Measurements from ENCODE around the gene CRHR1.

CRHR1 gene

GRCh38 chr17:45821147-45821546 is 37.0 kb downstream of the CRHR1 start:
- Histone ChIP-seq H3K79me2 (ENCODE audit: control insufficient read depth, insufficient read depth, low read length, poor library complexity) (no peaks in the 10 kb centered on the region), H3K9ac (ENCODE audit: low read length) (no peak overlapping the region), H4K8ac (ENCODE audit: low read depth, low read length) (no peak overlapping the region), H3K36me3 (ENCODE audit: control insufficient read depth in 1 of 2, insufficient read depth in 2 of 2, low read length in 2 of 2) (no peaks in the 10 kb centered on the region), H3K18ac (ENCODE audit: low read length) (no peak overlapping the region), H4K91ac (ENCODE audit: low read depth, low read length) (no peak overlapping the region), H3K23ac (ENCODE audit: low read length) (no peak overlapping the region), H2BK12ac (ENCODE audit: low read length) (no peak overlapping the region), H3K79me1 (ENCODE audit: low read length) (no peaks in the 10 kb centered on the region), H2AK5ac (ENCODE audit: low read length) (no peak overlapping the region), H3K4me3 (ENCODE audit: low read depth, low read length) (no peak overlapping the region), H3K27me3 (ENCODE audit: insufficient read depth, low read length) (no peaks in the 10 kb centered on the region), H3K14ac (ENCODE audit: low read length) (no peak overlapping the region), H3K4me1 (ENCODE audit: control insufficient read depth in 1 of 2, insufficient read depth in 2 of 2, low read length in 2 of 2) (no peaks in the 10 kb centered on the region), H3K9me3 (ENCODE audit: insufficient read depth, low read depth, low read length) (peaks cover 2% of the 10 kb centered on the region), H2BK120ac (ENCODE audit: insufficient read depth, low read length, poor library complexity) (no peak overlapping the region), H3K4me2 (ENCODE audit: low read length) (no peak overlapping the region), H3K4ac (ENCODE audit: low read depth, low read length) (no peak overlapping the region), H2AFZ (ENCODE audit: insufficient read depth, low read length, poor library complexity) (no peak overlapping the region), H3K27ac (ENCODE audit: low read depth, low read length) (no peak overlapping the region), H4K12ac (ENCODE audit: low read depth, low read length) (no peak overlapping the region), H2BK5ac (ENCODE audit: low read depth, low read length, poor library complexity) (no peak overlapping the region)
- no CpG with 5 or more reads among the region's 9 CpGs for WGBS (ENCODE audit: extremely low coverage, insufficient coverage, insufficient read length)
- DNase-seq = no peak

- H2BK120ac ChIP-seq (ENCODE audit: insufficient read depth, low read length, poor library complexity) = no peak overlapping the region
- no peaks in the 10 kb centered on the region for H3K36me3 ChIP-seq (ENCODE audit: control insufficient read depth in 1 of 2, insufficient read depth in 2 of 2, low read length in 2 of 2)
- H3K79me2 ChIP-seq (ENCODE audit: control insufficient read depth, insufficient read depth, low read length, poor library complexity) = no peaks in the 10 kb centered on the region
- H3K4me3 ChIP-seq (ENCODE audit: low read depth, low read length) = no peak overlapping the region
- H2AK5ac ChIP-seq (ENCODE audit: low read length) = no peak overlapping the region
- no peak for DNase-seq
- no peaks in the 10 kb centered on the region for H3K4me1 ChIP-seq (ENCODE audit: control insufficient read depth in 1 of 2, insufficient read depth in 2 of 2, low read length in 2 of 2)
- H2BK12ac ChIP-seq (ENCODE audit: low read length) = no peak overlapping the region
- H3K4ac ChIP-seq (ENCODE audit: low read depth, low read length) = no peak overlapping the region
- H3K4me2 ChIP-seq (ENCODE audit: low read length) = no peak overlapping the region
- no peak overlapping the region for H4K91ac ChIP-seq (ENCODE audit: low read depth, low read length)
- H3K18ac ChIP-seq (ENCODE audit: low read length) = no peak overlapping the region
- H3K23ac ChIP-seq (ENCODE audit: low read length) = no peak overlapping the region
- no peak overlapping the region for H4K12ac ChIP-seq (ENCODE audit: low read depth, low read length)
- no peak overlapping the region for H3K9ac ChIP-seq (ENCODE audit: low read length)
- H2AFZ ChIP-seq (ENCODE audit: insufficient read depth, low read length, poor library complexity) = no peak overlapping the region
- no CpG with 5 or more reads among the region's 10 CpGs for whole genome bisulfite sequencing (ENCODE audit: extremely low coverage, insufficient coverage, insufficient read length)
- no peak overlapping the region for H3K14ac ChIP-seq (ENCODE audit: low read length)
- no peak overlapping the region for H3K27ac ChIP-seq (ENCODE audit: low read depth, low read length)
- H4K8ac ChIP-seq (ENCODE audit: low read depth, low read length) = no peak overlapping the region
- no peaks in the 10 kb centered on the region for H3K79me1 ChIP-seq (ENCODE audit: low read length)
- H3K27me3 ChIP-seq (ENCODE audit: insufficient read depth, low read length) = no peaks in the 10 kb centered on the region
- H3K9me3 ChIP-seq (ENCODE audit: insufficient read depth, low read depth, low read length) = peaks cover 2% of the 10 kb centered on the region
- H2BK5ac ChIP-seq (ENCODE audit: low read depth, low read length, poor library complexity) = no peak overlapping the region
Observed at GRCh38 chr17:45823598-45823997, 39.5 kb downstream of the CRHR1 start.

GRCh38 chr17:45824475-45824874 is 40.4 kb downstream of the CRHR1 start:
- DNase-seq = no peak
- peak overlapping the region; percentile 10 for H3K4me3 ChIP-seq (ENCODE audit: low read depth, low read length)
- no peak overlapping the region for H3K4ac ChIP-seq (ENCODE audit: low read depth, low read length)
- H4K8ac ChIP-seq (ENCODE audit: low read depth, low read length) = no peak overlapping the region
- no peaks in the 10 kb centered on the region for H3K27me3 ChIP-seq (ENCODE audit: insufficient read depth, low read length)
- no CpG with 5 or more reads among the region's 7 CpGs for WGBS (ENCODE audit: extremely low coverage, insufficient coverage, insufficient read length)
- no peak overlapping the region for H2AFZ ChIP-seq (ENCODE audit: insufficient read depth, low read length, poor library complexity)
- H3K27ac ChIP-seq (ENCODE audit: low read depth, low read length) = no peak overlapping the region
- H3K14ac ChIP-seq (ENCODE audit: low read length) = no peak overlapping the region
- H3K36me3 ChIP-seq (ENCODE audit: control insufficient read depth in 1 of 2, insufficient read depth in 2 of 2, low read length in 2 of 2) = no peaks in the 10 kb centered on the region
- no peak overlapping the region for H3K4me2 ChIP-seq (ENCODE audit: low read length)
- no peak overlapping the region for H2BK12ac ChIP-seq (ENCODE audit: low read length)
- no peak overlapping the region for H4K91ac ChIP-seq (ENCODE audit: low read depth, low read length)
- no peaks in the 10 kb centered on the region for H3K4me1 ChIP-seq (ENCODE audit: control insufficient read depth in 1 of 2, insufficient read depth in 2 of 2, low read length in 2 of 2)
- H2BK5ac ChIP-seq (ENCODE audit: low read depth, low read length, poor library complexity) = no peak overlapping the region
- no peaks in the 10 kb centered on the region for H3K79me2 ChIP-seq (ENCODE audit: control insufficient read depth, insufficient read depth, low read length, poor library complexity)
- no peaks in the 10 kb centered on the region for H3K79me1 ChIP-seq (ENCODE audit: low read length)
- H3K9ac ChIP-seq (ENCODE audit: low read length) = no peak overlapping the region
- H4K12ac ChIP-seq (ENCODE audit: low read depth, low read length) = no peak overlapping the region
- H2AK5ac ChIP-seq (ENCODE audit: low read length) = no peak overlapping the region
- H3K18ac ChIP-seq (ENCODE audit: low read length) = no peak overlapping the region
- H2BK120ac ChIP-seq (ENCODE audit: insufficient read depth, low read length, poor library complexity) = no peak overlapping the region
- H3K23ac ChIP-seq (ENCODE audit: low read length) = no peak overlapping the region
- peaks cover 2% of the 10 kb centered on the region for H3K9me3 ChIP-seq (ENCODE audit: insufficient read depth, low read depth, low read length)

- H3K79me2 ChIP-seq (ENCODE audit: control insufficient read depth, insufficient read depth, low read length, poor library complexity) = no peaks in the 10 kb centered on the region
- H4K12ac ChIP-seq (ENCODE audit: low read depth, low read length) = no peak overlapping the region
- no CpG with 5 or more reads among the region's 13 CpGs for WGBS (ENCODE audit: extremely low coverage, insufficient coverage, insufficient read length)
- H2BK120ac ChIP-seq (ENCODE audit: insufficient read depth, low read length, poor library complexity) = no peak overlapping the region
- no peaks in the 10 kb centered on the region for H3K79me1 ChIP-seq (ENCODE audit: low read length)
- peaks cover 2% of the 10 kb centered on the region for H3K9me3 ChIP-seq (ENCODE audit: insufficient read depth, low read depth, low read length)
- no peak overlapping the region for H3K4me2 ChIP-seq (ENCODE audit: low read length)
- H3K4me1 ChIP-seq (ENCODE audit: control insufficient read depth in 1 of 2, insufficient read depth in 2 of 2, low read length in 2 of 2) = no peaks in the 10 kb centered on the region
- H4K8ac ChIP-seq (ENCODE audit: low read depth, low read length) = no peak overlapping the region
- H2AFZ ChIP-seq (ENCODE audit: insufficient read depth, low read length, poor library complexity) = no peak overlapping the region
- H3K36me3 ChIP-seq (ENCODE audit: control insufficient read depth in 1 of 2, insufficient read depth in 2 of 2, low read length in 2 of 2) = no peaks in the 10 kb centered on the region
- no peak overlapping the region for H3K27ac ChIP-seq (ENCODE audit: low read depth, low read length)
- no peak overlapping the region for H3K18ac ChIP-seq (ENCODE audit: low read length)
- no peak overlapping the region for H3K9ac ChIP-seq (ENCODE audit: low read length)
- H3K4ac ChIP-seq (ENCODE audit: low read depth, low read length) = no peak overlapping the region
- no peak for DNase-seq
- no peak overlapping the region for H2AK5ac ChIP-seq (ENCODE audit: low read length)
- H2BK5ac ChIP-seq (ENCODE audit: low read depth, low read length, poor library complexity) = no peak overlapping the region
- H4K91ac ChIP-seq (ENCODE audit: low read depth, low read length) = no peak overlapping the region
- no peak overlapping the region for H3K14ac ChIP-seq (ENCODE audit: low read length)
- peak overlapping the region; percentile 10 for H3K4me3 ChIP-seq (ENCODE audit: low read depth, low read length)
- H3K27me3 ChIP-seq (ENCODE audit: insufficient read depth, low read length) = no peaks in the 10 kb centered on the region
- no peak overlapping the region for H3K23ac ChIP-seq (ENCODE audit: low read length)
- no peak overlapping the region for H2BK12ac ChIP-seq (ENCODE audit: low read length)
Observed at GRCh38 chr17:45824901-45825492, 40.9 kb downstream of the CRHR1 start.

Data from trophoblast cell (in vitro differentiated cells and primary cell).